ENCODE results near the gene TMEM259. TPM values are rescaled to one million over a fixed set of nuclear protein-coding genes. Genes with fewer than 3 reads are reported as not detected.

The TMEM259 gene
- total and polyA plus RNA-seq, 2 of the 13 experiments (the other 11 are each of a cell fraction or from before 2014, with no cell fraction given): 64.7 to 164 TPM

GRCh38 chr19:993361-993830, 27.5 kb downstream of the TMEM259 start (continued):
- no peak for TF ChIP-seq ZNF773 (CRISPR knock-in tag; IDR thresholded peaks at IDR 0.05; ENCODE audit: borderline replicate concordance)
- no peak for TF ChIP-seq ZNF33A (CRISPR knock-in tag; IDR thresholded peaks at IDR 0.05; ENCODE audit: borderline replicate concordance)
- peak; percentile 50; the same call in 1 of the 2 replicates for TF ChIP-seq DPF2 (CRISPR knock-in tag; IDR thresholded peaks at IDR 0.05; ENCODE audit: borderline replicate concordance, low read depth)
- TF ChIP-seq ZGPAT (CRISPR knock-in tag; IDR thresholded peaks at IDR 0.05): peak; percentile 62; the same call in 1 of the 2 replicates
- no peak for TF ChIP-seq DDIT3 (CRISPR knock-in tag; IDR thresholded peaks at IDR 0.05)
- no peak for TF ChIP-seq ZNF12 (CRISPR knock-in tag; IDR thresholded peaks at IDR 0.05)
- TF ChIP-seq ZFP36L1 (CRISPR knock-in tag; IDR thresholded peaks at IDR 0.05): no peak
- peak; percentile 29 for TF ChIP-seq ASH2L (IDR thresholded peaks at IDR 0.05; ENCODE audit: insufficient read length, low read depth, low read length)
- TF ChIP-seq DNMT1 (CRISPR knock-in tag; IDR thresholded peaks at IDR 0.05): no peak
- TF ChIP-seq GATAD1 (CRISPR knock-in tag; IDR thresholded peaks at IDR 0.05): peak; percentile 54; the same call in 1 of the 2 replicates
- TF ChIP-seq ZMAT5 (CRISPR knock-in tag; IDR thresholded peaks at IDR 0.05; ENCODE audit: borderline replicate concordance, low read depth): no peak
- TF ChIP-seq ZNF143 (CRISPR knock-in tag; IDR thresholded peaks at IDR 0.05): no peak
- peak; percentile 67 to 75 for TF ChIP-seq NR2F1 (CRISPR knock-in tag; IDR thresholded peaks at IDR 0.05)
- no peak for TF ChIP-seq MTF1 (CRISPR knock-in tag; IDR thresholded peaks at IDR 0.05)
- TF ChIP-seq ZNF776 (CRISPR knock-in tag; IDR thresholded peaks at IDR 0.05): no peak
- TF ChIP-seq GLI4 (CRISPR knock-in tag; IDR thresholded peaks at IDR 0.05; ENCODE audit: borderline replicate concordance): no peak
- no peak for TF ChIP-seq HNRNPK (IDR thresholded peaks at IDR 0.05; ENCODE audit: low read depth, low read length, poor library complexity, severe bottlenecking)
- TF ChIP-seq MBNL3 (CRISPR knock-in tag; conservative IDR thresholded peaks at IDR 0.05): no peak
- 0 out of 2 replicates have a peak, but pooled peaks have one; percentile 28 for TF ChIP-seq MXD3 (CRISPR knock-in tag; IDR thresholded peaks at IDR 0.05)
- no peak for TF ChIP-seq ISX (CRISPR knock-in tag; conservative IDR thresholded peaks at IDR 0.05)
- peak; percentile 50; the same call in 1 of the 2 replicates for TF ChIP-seq ELF3 (CRISPR knock-in tag; IDR thresholded peaks at IDR 0.05)
- TF ChIP-seq CHD2 (IDR thresholded peaks at IDR 0.05; ENCODE audit: low read depth, low read length): no peak
- no peak for TF ChIP-seq ZNF510 (CRISPR knock-in tag; IDR thresholded peaks at IDR 0.05; ENCODE audit: low read depth)
- peak; percentile 77 for TF ChIP-seq ZHX1 (CRISPR knock-in tag; IDR thresholded peaks at IDR 0.05; ENCODE audit: low read depth)
- TF ChIP-seq ZNF747 (CRISPR knock-in tag; IDR thresholded peaks at IDR 0.05; ENCODE audit: borderline replicate concordance): no peak
- no peak for TF ChIP-seq MXD1 (CRISPR knock-in tag; IDR thresholded peaks at IDR 0.05)

Measured in HepG2 (cell line).